Measurements from ENCODE around the gene B4GAT1.

GRCh38 chr11:66339162-66339675 lies 8.2 kb downstream of the B4GAT1 start:
- TF ChIP-seq CTCF (IDR thresholded peaks at IDR 0.05) (no peak), MAX (IDR thresholded peaks at IDR 0.05; ENCODE audit: low read depth) (no peak), USF1 (IDR thresholded peaks at IDR 0.05; ENCODE audit: borderline replicate concordance, low read depth) (no peak), TAF1 (IDR thresholded peaks at IDR 0.05; ENCODE audit: borderline replicate concordance, low read depth, low read length) (no peak), SMC3 (IDR thresholded peaks at IDR 0.05; ENCODE audit: low read depth, low read length) (no peak), NFIC (IDR thresholded peaks at IDR 0.05; ENCODE audit: borderline replicate concordance) (no peak), FOSL2 (IDR thresholded peaks at IDR 0.05; ENCODE audit: borderline replicate concordance, low read depth) (no peak), EP300 (IDR thresholded peaks at IDR 0.05; ENCODE audit: borderline replicate concordance in 1 of 2, low read depth in 1 of 2, low read length in 1 of 2) (no peak), GABPA (IDR thresholded peaks at IDR 0.05; ENCODE audit: low read depth) (no peak)

All from SK-N-SH (cell line).